GM20000 (cell line): ENCODE measurements around the gene ROBO2.

Experiments used
- DNase-seq: peaks from one replicate; pipeline ENCODE4 v3.0.0; 2012; ENCODE audit warnings: low spot score
- TF ChIP-seq, protein P1 (sequence below): IDR thresholded peaks from 2 replicates; pipeline ENCODE4 v1.5.1; 2012; ENCODE audit warnings: mild to moderate bottlenecking, control low read depth; ENCODE audit errors: extremely low read depth, missing control alignments

Gene ROBO2

GRCh38 chr3:77251136-77251535 lies 211.2 kb downstream of the ROBO2 start:
- DNase-seq, result no peak
- TF ChIP-seq, protein P1, sequence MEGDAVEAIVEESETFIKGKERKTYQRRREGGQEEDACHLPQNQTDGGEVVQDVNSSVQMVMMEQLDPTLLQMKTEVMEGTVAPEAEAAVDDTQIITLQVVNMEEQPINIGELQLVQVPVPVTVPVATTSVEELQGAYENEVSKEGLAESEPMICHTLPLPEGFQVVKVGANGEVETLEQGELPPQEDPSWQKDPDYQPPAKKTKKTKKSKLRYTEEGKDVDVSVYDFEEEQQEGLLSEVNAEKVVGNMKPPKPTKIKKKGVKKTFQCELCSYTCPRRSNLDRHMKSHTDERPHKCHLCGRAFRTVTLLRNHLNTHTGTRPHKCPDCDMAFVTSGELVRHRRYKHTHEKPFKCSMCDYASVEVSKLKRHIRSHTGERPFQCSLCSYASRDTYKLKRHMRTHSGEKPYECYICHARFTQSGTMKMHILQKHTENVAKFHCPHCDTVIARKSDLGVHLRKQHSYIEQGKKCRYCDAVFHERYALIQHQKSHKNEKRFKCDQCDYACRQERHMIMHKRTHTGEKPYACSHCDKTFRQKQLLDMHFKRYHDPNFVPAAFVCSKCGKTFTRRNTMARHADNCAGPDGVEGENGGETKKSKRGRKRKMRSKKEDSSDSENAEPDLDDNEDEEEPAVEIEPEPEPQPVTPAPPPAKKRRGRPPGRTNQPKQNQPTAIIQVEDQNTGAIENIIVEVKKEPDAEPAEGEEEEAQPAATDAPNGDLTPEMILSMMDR, result no peak

DNA sequence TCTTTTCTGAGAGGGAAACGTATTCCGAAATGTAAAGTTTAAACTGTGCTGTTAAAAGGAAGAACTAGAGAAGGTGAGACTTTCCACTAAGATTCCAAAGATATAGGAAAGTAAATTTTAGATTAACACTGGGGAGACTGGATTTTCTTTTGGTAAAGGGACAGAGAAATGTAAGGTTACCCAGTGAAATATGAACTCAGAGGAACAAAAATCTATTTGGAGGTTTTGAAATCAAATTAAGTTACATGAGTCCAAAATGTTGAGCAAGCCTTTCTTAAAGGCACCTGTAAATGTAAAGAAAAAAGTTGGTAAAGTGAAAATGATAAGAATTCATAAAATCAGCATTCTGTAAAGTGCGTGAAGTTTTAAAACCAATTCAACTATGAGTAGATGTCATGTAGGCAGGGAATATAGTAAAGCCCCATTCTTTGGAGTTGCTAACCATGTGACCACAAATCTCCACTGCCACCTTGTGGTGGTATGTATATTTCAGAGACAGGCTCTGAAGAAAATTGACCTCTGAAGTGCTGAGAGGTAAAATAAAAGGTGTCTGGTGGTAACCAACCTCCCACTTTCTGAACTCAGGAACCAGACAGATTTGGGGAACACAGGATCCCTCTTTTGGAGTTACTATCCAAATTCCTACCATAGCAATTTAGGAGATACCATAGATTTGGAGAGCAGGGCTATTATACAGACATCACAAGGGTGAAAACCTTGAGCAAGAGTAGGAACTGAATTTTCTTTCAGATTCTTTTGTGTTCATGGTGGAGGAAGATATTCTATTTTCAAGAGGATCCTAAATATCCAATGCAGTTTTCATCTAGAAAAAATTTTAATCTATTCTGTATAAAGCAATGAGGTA lies 215.3 kb downstream of the ROBO2 start:
- TF ChIP-seq, protein P1, result peak; percentile 43
- DNase-seq, result peak; percentile 46

- no peak for DNase-seq
- TF ChIP-seq, protein P1, result no peak
Measured at GRCh38 chr3:77256584-77257503, 216.9 kb downstream of the ROBO2 start.

GRCh38 chr3:77259694-77260093 lies 219.8 kb downstream of the ROBO2 start:
- TF ChIP-seq, protein P1, result no peak
- DNase-seq, result no peak

- TF ChIP-seq, protein P1, result no peak
- no peak for DNase-seq
Measured at GRCh38 chr3:77262361-77262760, 222.5 kb downstream of the ROBO2 start.

DNA sequence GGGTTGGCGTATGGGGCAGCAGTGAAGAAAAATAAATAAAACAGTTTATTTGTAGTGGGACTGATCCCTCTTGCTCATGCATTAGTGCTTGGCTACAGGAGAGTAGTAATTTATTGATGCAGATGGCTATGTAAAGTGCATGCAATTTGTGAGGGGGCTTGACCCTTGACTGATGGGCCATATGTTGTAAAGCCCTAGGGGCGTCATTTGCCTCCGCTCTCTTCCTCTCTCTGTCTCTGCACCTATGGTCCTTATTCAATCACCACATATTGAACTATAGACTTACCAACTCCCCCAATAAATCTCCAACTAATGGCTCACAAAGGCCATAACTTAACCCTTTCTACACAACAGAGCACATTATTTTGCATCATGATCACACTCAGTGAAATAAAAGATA lies 227.7 kb downstream of the ROBO2 start:
- TF ChIP-seq, protein P1, result no peak
- DNase-seq, result no peak

GRCh38 chr3:77271306-77271705 lies 231.4 kb downstream of the ROBO2 start:
- TF ChIP-seq, protein P1, result no peak
- no peak for DNase-seq
